ENCODE measurements around the gene DCAF7. TPM values are rescaled to one million over a fixed set of nuclear protein-coding genes. Genes with fewer than 3 reads are reported as not detected.

The DCAF7 gene
- total and polyA plus RNA-seq, 2 donors = 19.8 to 26.0 TPM

- no peak overlapping the region for H3K27ac ChIP-seq (ENCODE audit: low read depth in 1 of 2, low read length in 1 of 2)
- no peaks in the 10 kb centered on the region for H3K36me3 ChIP-seq (ENCODE audit: control insufficient read depth in 2 of 2, insufficient read depth in 2 of 2, low read length in 1 of 2)
Observed at GRCh38 chr17:63542218-63542545, 8.1 kb upstream of the DCAF7 start.

GRCh38 chr17:63542942-63543821 lies 7.1 kb upstream of the DCAF7 start:
- Histone ChIP-seq H3K27ac (ENCODE audit: low read depth in 1 of 2, low read length in 1 of 2) (no peak overlapping the region), H3K36me3 (ENCODE audit: control insufficient read depth in 2 of 2, insufficient read depth in 2 of 2, low read length in 1 of 2) (no peaks in the 10 kb centered on the region), H3K4me3 (ENCODE audit: low read length in 2 of 2) (no peak overlapping the region), H3K9me3 (ENCODE audit: control insufficient read depth in 2 of 2, insufficient read depth in 1 of 2, low read length in 1 of 2) (peaks cover 0 to 1% of the 10 kb centered on the region in 2 donors), H3K27me3 (ENCODE audit: control insufficient read depth in 2 of 2, insufficient read depth in 1 of 2, low read length in 1 of 2) (peaks cover 6 to 17% of the 10 kb centered on the region in 2 donors), H3K4me1 (ENCODE audit: control insufficient read depth in 2 of 2, insufficient read depth in 2 of 2, low read length in 2 of 2) (peaks cover 5 to 23% of the 10 kb centered on the region in 2 donors)
- DNase-seq (ENCODE audit: low read depth in 6 of 9, low spot score in 9 of 9) = no peak
- WGBS = 88% methylated on average over 15 of the region's 15 CpGs

More at GRCh38 chr17:63542218-63542545, 8.1 kb upstream of the DCAF7 start:
- WGBS = 98% methylated on average over 9 of the region's 9 CpGs
- Histone ChIP-seq H3K4me3 (ENCODE audit: low read length in 2 of 2) (no peak overlapping the region), H3K4me1 (ENCODE audit: control insufficient read depth in 2 of 2, insufficient read depth in 2 of 2, low read length in 2 of 2) (peaks cover 7 to 29% of the 10 kb centered on the region in 2 donors), H3K27me3 (ENCODE audit: control insufficient read depth in 2 of 2, insufficient read depth in 1 of 2, low read length in 1 of 2) (peaks cover 11 to 27% of the 10 kb centered on the region in 2 donors), H3K9me3 (ENCODE audit: control insufficient read depth in 2 of 2, insufficient read depth in 1 of 2, low read length in 1 of 2) (peaks cover 0 to 1% of the 10 kb centered on the region in 2 donors)
- no peak for DNase-seq (ENCODE audit: low read depth in 6 of 9, low spot score in 9 of 9)

GRCh38 chr17:63543822-63544420 lies 6.4 kb upstream of the DCAF7 start:
- H3K4me3 ChIP-seq (ENCODE audit: low read length in 2 of 2) = no peak overlapping the region
- H3K9me3 ChIP-seq (ENCODE audit: control insufficient read depth in 2 of 2, insufficient read depth in 1 of 2, low read length in 1 of 2) = peaks cover 0 to 1% of the 10 kb centered on the region in 2 donors
- H3K36me3 ChIP-seq (ENCODE audit: control insufficient read depth in 2 of 2, insufficient read depth in 2 of 2, low read length in 1 of 2) = no peaks in the 10 kb centered on the region
- DNase-seq (ENCODE audit: low read depth in 6 of 9, low spot score in 9 of 9) = no peak
- peaks cover 0 to 9% of the 10 kb centered on the region in 2 donors for H3K27me3 ChIP-seq (ENCODE audit: control insufficient read depth in 2 of 2, insufficient read depth in 1 of 2, low read length in 1 of 2)
- H3K27ac ChIP-seq (ENCODE audit: low read depth in 1 of 2, low read length in 1 of 2) = no peak overlapping the region
- peaks cover 2 to 19% of the 10 kb centered on the region in 2 donors for H3K4me1 ChIP-seq (ENCODE audit: control insufficient read depth in 2 of 2, insufficient read depth in 2 of 2, low read length in 2 of 2)

GRCh38 chr17:63544467-63545301 lies 5.6 kb upstream of the DCAF7 start:
- H3K27ac ChIP-seq (ENCODE audit: low read depth in 1 of 2, low read length in 1 of 2) = no peak overlapping the region
- no peak for DNase-seq (ENCODE audit: low read depth in 6 of 9, low spot score in 9 of 9)
- H3K4me3 ChIP-seq (ENCODE audit: low read length in 2 of 2) = no peak overlapping the region
- H3K36me3 ChIP-seq (ENCODE audit: control insufficient read depth in 2 of 2, insufficient read depth in 2 of 2, low read length in 1 of 2) = no peaks in the 10 kb centered on the region
- H3K4me1 ChIP-seq (ENCODE audit: control insufficient read depth in 2 of 2, insufficient read depth in 2 of 2, low read length in 2 of 2) = peaks cover 2 to 27% of the 10 kb centered on the region in 2 donors
- peaks cover 0 to 3% of the 10 kb centered on the region in 2 donors for H3K27me3 ChIP-seq (ENCODE audit: control insufficient read depth in 2 of 2, insufficient read depth in 1 of 2, low read length in 1 of 2)
- WGBS = 97% methylated on average over 13 of the region's 13 CpGs
- H3K9me3 ChIP-seq (ENCODE audit: control insufficient read depth in 2 of 2, insufficient read depth in 1 of 2, low read length in 1 of 2) = peaks cover 0 to 1% of the 10 kb centered on the region in 2 donors

- Histone ChIP-seq H3K4me3 (ENCODE audit: low read length in 2 of 2) (no peak overlapping the region), H3K9me3 (ENCODE audit: control insufficient read depth in 2 of 2, insufficient read depth in 1 of 2, low read length in 1 of 2) (peaks cover 0 to 1% of the 10 kb centered on the region in 2 donors), H3K36me3 (ENCODE audit: control insufficient read depth in 2 of 2, insufficient read depth in 2 of 2, low read length in 1 of 2) (no peaks in the 10 kb centered on the region), H3K27ac (ENCODE audit: low read depth in 1 of 2, low read length in 1 of 2) (no peak overlapping the region), H3K27me3 (ENCODE audit: control insufficient read depth in 2 of 2, insufficient read depth in 1 of 2, low read length in 1 of 2) (no peaks in the 10 kb centered on the region), H3K4me1 (ENCODE audit: control insufficient read depth in 2 of 2, insufficient read depth in 2 of 2, low read length in 2 of 2) (peaks cover 0 to 22% of the 10 kb centered on the region in 2 donors)
- 99% methylated on average over 9 of the region's 9 CpGs for whole genome bisulfite sequencing
- no peak for DNase-seq (ENCODE audit: low read depth in 6 of 9, low spot score in 9 of 9)
Observed at GRCh38 chr17:63546308-63547082, 3.8 kb upstream of the DCAF7 start.

GRCh38 chr17:63547083-63547523 lies 3.2 kb upstream of the DCAF7 start:
- H3K4me3 ChIP-seq (ENCODE audit: low read length in 2 of 2) = no peak overlapping the region
- no peak for DNase-seq (ENCODE audit: low read depth in 6 of 9, low spot score in 9 of 9)
- no peak overlapping the region for H3K27ac ChIP-seq (ENCODE audit: low read depth in 1 of 2, low read length in 1 of 2)
- whole genome bisulfite sequencing = 76% methylated on average over 5 of the region's 5 CpGs
- H3K27me3 ChIP-seq (ENCODE audit: control insufficient read depth in 2 of 2, insufficient read depth in 1 of 2, low read length in 1 of 2) = no peaks in the 10 kb centered on the region
- H3K4me1 ChIP-seq (ENCODE audit: control insufficient read depth in 2 of 2, insufficient read depth in 2 of 2, low read length in 2 of 2) = peaks cover 3 to 27% of the 10 kb centered on the region in 2 donors
- H3K9me3 ChIP-seq (ENCODE audit: control insufficient read depth in 2 of 2, insufficient read depth in 1 of 2, low read length in 1 of 2) = peaks cover 0 to under 1% of the 10 kb centered on the region in 2 donors
- H3K36me3 ChIP-seq (ENCODE audit: control insufficient read depth in 2 of 2, insufficient read depth in 2 of 2, low read length in 1 of 2) = peaks cover 0 to 2% of the 10 kb centered on the region in 2 donors

GRCh38 chr17:63549289-63549945 lies 860 bp upstream of the DCAF7 start:
- Histone ChIP-seq H3K4me1 (ENCODE audit: control insufficient read depth in 2 of 2, insufficient read depth in 2 of 2, low read length in 2 of 2) (peaks cover 14 to 21% of the 10 kb centered on the region in 2 donors), H3K4me3 (ENCODE audit: low read length in 2 of 2) (peak overlapping the region; percentile 49 to 96), H3K9me3 (ENCODE audit: control insufficient read depth in 2 of 2, insufficient read depth in 1 of 2, low read length in 1 of 2) (no peaks in the 10 kb centered on the region), H3K27me3 (ENCODE audit: control insufficient read depth in 2 of 2, insufficient read depth in 1 of 2, low read length in 1 of 2) (no peaks in the 10 kb centered on the region), H3K27ac (ENCODE audit: low read depth in 1 of 2, low read length in 1 of 2) (peak overlapping the region; percentile 85 to 87), H3K36me3 (ENCODE audit: control insufficient read depth in 2 of 2, insufficient read depth in 2 of 2, low read length in 1 of 2) (peaks cover 0 to 3% of the 10 kb centered on the region in 2 donors)
- WGBS = 16% methylated on average over 18 of the region's 18 CpGs
- DNase-seq (ENCODE audit: low read depth in 6 of 9, low spot score in 9 of 9) = no peak
